Measurements from ENCODE around the gene OR4X2.
"Not testable (repeated sequence)": the region's sequence is repeated elsewhere in the genome, so short reads cannot be mapped to it uniquely, and the experiment has no call there.

OR4X2 gene, protein sequence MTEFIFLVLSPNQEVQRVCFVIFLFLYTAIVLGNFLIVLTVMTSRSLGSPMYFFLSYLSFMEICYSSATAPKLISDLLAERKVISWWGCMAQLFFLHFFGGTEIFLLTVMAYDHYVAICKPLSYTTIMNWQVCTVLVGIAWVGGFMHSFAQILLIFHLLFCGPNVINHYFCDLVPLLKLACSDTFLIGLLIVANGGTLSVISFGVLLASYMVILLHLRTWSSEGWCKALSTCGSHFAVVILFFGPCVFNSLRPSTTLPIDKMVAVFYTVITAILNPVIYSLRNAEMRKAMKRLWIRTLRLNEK

DNA sequence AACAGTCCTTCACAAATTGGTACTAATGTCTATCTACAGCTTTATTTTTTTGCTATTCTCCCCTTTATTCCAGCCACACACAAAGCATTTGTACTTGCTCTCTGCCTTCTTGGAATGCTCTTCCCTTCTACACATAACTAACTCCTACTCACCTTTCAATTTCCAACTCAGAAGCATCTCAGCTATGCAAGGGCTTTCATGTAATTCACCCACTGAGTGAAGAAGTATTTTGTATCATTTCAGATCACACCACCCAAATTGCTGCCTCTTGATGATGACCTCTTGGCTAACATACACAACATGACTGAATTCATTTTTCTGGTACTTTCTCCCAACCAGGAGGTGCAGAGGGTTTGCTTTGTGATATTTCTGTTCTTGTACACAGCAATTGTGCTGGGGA lies at the start of gene OR4X2:
OR4X2 (plus strand) TSS at position 301 of the 400 bp plus-strand sequence; CDS start at position 301, 0 bp downstream.
- no peak for DNase-seq (ENCODE audit: low spot score)

DNA sequence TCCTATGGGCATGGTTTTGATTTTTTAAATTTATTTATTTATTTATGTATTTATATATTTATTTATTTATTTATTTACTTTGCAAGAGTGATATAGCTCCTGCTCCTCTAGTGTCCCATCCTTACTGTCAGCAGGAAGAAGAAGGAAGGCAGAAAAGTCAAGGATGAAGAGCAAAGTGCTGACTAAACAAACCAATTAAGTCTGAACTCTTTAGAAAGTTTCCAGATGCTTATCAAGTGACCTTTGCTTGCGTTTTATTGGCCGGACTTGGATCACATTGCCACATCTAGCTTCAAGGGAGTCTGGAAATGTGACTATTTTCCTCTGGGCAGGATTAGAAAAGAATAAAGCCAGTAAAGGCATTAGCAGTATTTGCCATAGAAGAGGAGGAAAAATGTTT lies 37.0 kb upstream of the OR4X2 start:
- no peak for DNase-seq (ENCODE audit: low spot score)

DNA sequence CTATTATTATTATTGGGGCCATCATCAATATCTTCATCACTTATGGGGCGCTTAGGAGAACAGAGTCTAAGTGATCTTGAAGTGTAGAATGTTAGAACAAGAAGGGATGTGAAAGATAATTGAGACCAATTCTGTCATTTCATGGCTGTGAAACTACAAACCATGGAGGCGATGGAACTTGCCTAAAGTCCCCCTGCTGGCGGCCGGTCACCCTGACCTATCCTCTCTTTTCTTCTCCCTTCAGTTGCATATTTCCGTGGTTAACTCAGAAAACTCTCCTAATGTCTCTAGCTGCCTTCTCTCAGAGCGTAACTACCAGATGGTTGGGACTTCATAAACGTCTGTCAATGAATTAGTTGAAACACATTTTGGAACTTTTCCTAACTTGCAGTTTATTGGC lies 34.9 kb upstream of the OR4X2 start:
- no peak for DNase-seq (ENCODE audit: low spot score)

DNA sequence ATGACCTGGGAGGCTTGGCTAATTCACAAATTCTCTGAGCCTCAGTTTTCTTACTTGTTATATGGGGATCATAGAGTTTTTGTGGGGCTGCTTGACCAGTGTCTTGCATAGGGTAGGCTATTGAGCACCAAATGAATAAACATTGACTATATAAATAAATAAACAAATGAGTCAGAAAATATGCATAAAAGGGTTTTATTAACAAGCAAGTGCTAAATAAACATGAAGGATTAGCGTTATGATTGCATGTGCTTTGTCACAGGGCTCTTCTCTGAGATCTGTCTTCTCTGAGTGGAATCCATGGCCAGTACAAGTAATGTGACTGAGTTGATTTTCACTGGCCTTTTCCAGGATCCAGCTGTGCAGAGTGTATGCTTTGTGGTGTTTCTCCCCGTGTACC lies 28.4 kb upstream of the OR4X2 start, which contains the start of gene OR4B1:
OR4B1 (plus strand) TSS at position 301 of the 400 bp plus-strand sequence; CDS start at position 301, 0 bp downstream.
- no peak for DNase-seq (ENCODE audit: low spot score)

DNA sequence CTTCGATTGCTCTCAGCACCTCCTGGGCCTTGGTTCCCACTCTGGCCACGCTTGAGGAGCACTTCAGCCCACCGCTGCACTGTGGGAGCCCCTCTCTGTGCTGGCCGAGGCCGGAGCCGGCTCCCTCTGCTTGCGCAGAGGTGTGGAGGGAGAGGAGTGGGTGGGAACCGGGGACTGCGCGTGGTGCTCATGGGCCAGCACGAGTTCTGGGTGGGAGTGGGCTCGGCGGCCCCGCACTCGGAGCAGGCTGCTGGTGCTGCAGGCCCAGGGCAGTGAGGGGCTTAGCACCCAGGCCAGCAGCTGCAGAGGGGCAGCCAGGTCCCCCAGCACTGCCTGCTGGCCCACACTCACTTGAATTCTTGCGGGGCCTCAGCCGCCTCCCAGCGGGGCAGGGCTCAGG lies 16.1 kb upstream of the OR4X2 start:
- DNase-seq (ENCODE audit: low spot score), result no peak

DNA sequence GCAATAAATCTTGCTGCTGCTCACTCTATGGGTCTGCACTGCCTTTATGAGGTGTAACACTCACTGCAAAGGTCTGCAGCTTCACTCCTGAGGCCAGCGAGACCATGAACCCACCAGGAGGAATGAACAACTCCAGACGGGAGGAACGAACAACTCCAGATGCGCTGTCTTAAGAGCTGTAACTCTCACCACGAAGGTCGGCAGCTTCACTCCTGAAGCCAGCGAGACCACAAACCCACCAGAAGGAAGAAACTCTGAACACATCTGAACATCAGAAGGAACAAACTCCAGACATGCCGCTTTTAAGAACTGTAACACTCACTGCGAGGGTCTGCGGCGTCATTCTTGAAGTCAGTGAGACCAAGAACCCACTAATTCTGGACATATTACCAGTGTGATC lies 14.8 kb upstream of the OR4X2 start:
- not testable (repeated sequence) for DNase-seq (ENCODE audit: low spot score)

DNA sequence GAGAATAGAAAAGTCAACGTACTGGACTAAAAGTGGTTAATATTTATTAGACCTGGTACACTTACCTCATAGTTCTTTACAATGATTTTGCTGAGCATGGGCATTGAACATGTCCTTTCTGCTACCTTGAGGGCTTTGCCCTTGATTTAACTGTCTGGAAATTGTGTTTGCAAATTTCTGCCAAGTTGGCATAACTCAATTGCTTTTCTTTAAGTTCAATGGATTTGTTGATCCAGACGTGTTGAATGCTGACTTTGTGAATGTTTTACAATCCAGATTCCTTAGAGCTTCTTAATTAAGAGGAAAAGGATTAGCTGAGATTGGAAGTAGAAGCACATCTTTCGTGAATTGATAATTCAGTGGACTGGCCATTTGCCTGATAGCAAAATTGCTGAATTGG lies 7.2 kb upstream of the OR4X2 start:
- DNase-seq (ENCODE audit: low spot score), result no peak

DNA sequence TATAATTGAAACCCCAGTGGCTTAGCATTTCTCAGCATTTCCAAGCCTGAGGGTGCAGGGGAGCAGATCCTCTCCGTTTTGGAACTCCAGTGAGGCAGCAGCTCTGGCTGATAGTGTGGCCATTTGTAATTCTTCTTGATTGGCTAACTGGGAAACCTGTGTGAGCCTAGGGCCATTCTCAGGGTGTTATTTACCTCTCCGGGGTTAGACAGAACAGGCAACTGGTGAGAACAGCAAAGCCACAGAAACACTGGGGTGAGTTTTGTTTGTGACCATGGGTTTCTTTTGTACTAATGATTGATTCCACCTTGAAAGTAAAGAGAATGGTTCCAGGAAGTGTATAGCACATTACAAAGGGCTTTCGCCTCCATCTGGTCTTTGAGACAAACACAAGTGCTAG lies 2.4 kb upstream of the OR4X2 start:
- no peak for DNase-seq (ENCODE audit: low spot score)

DNA sequence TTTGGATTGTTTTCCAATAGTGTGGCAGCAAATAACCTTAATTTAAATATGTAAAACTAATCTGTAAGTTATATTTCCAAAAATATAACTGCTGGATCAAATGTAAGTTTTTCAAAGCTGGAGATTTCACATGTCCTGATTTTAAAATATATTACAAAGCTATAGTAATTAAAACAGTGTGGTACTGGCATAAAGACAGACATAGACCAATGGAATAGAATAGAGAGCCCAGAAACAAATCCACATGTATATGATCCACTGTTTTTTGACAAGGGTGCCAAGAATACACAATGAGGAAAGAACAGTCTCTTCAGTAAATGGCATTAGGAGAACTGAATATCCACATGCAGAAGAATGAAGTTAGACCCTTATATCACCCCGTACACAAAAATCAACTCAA lies 4.0 kb downstream of the OR4X2 start:
- DNase-seq (ENCODE audit: low spot score), result no peak

DNA sequence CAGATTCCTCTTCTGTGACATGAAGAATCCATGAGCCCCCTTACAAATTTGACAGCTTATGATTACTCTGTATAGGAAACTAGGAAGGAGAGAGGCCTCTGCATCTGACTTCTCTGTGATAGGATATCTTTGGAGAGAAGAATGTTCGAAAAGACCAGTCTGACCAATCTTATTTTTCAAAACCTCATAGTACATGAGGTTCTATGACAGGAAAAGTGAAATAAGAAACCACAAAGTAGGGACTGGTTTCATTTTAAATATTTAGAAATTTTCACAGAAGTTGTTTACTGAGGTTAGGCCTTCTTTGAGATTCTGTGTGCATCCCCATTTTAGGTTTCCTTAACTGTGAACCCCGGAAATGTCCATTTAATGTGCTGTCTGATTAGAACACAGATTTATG lies 16.7 kb downstream of the OR4X2 start:
- DNase-seq (ENCODE audit: low spot score), result no peak

DNA sequence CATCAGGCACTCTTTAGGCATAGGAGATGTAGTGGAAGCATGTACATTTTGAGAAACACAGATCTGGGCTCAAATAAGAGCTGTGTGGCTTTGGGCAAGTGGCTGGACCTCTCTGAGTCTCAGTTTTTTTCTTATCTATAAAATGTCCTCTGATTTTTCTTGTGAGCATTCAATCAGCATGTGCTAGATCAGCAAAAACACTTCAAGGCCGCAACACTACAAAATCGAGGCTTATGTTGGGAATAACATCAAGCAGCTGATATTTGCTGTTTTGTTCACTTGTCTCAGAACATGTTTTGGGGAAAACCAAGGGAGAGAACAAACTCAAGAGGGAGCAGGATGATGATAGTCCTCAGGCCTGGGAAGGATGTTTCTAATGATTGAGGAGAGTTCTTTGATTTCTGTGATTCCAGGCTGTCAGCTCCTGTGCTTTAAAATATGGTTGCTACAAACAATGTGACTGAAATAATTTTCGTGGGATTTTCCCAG lies 18.6 kb downstream of the OR4X2 start, which contains the start of gene OR4X1:
OR4X1 (plus strand) TSS at position 439 of the 489 bp plus-strand sequence; CDS start at position 439, 0 bp downstream.
- no peak for DNase-seq (ENCODE audit: low spot score)

DNA sequence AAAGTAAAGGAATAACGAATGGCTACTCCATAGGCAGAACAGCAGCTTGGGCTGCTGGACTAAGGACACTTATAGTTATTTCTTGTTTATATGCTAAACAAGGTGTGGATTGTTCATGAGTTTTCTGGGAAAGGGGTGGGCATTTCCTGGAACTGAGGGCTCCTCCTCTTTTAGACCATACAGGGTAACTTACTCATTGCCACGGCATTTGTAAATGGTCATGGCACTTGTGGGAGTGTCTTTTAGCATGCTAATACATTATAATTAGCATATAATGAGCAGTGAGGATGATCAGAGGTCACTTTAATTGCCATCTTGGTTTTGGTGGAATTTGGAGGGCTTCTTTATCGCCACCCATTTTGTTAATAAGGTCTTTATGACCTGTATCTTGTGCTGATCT lies 25.7 kb downstream of the OR4X2 start:
- DNase-seq (ENCODE audit: low spot score), result no peak

DNA sequence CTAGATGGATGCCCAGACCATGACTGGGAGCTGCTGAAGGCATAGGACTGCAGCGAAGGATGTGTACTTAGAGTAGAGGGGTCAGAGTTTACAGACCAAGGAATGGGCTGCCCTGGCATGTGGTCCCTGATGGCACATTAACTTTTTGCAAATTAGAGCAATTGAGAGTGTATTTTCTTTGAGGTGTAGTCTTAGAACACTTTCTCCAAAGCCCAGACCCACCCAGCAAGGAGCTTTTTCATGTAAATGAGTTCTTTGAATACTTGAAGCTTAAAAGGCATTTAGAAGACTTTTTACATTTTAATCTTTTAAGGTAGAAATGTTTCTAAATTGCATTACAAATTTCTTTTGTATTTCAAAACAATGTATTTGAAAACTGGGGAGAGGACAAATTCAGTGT lies 27.7 kb downstream of the OR4X2 start:
- no peak for DNase-seq (ENCODE audit: low spot score)
